ENCODE data around the gene ESRRA. TPM values are rescaled to one million over a fixed set of nuclear protein-coding genes. Genes with fewer than 3 reads are reported as not detected.

The ESRRA gene
- total and polyA plus RNA-seq, 2 experiments from 2014 or later = 48.8 to 77.0 TPM

- Histone ChIP-seq H3K27ac (no peak overlapping the region), H3K4me1 (ENCODE audit: low read depth) (no peaks in the 10 kb centered on the region)
- no peak for DNase-seq (ENCODE audit: low read depth in 1 of 2, low spot score in 1 of 2)
These were observed 19.6 kb downstream of the ESRRA start for GRCh38 chr11:64324692-64325469.

GRCh38 chr11:64327375-64327774 is 22.1 kb downstream of the ESRRA start:
- Histone ChIP-seq H3K27me3 (no peaks in the 10 kb centered on the region), H3K27ac (no peak overlapping the region), H3K4me1 (ENCODE audit: low read depth) (no peaks in the 10 kb centered on the region), H3K4me3 (no peak overlapping the region), H3K9me3 (ENCODE audit: low read depth) (no peaks in the 10 kb centered on the region), H3K36me3 (peaks cover 2% of the 10 kb centered on the region)
- TF ChIP-seq CTCF (IDR thresholded peaks at IDR 0.05; ENCODE audit: low read depth, low read length) = no peak
- no peak for DNase-seq (ENCODE audit: low read depth in 1 of 2, low spot score in 1 of 2)

More at GRCh38 chr11:64324692-64325469, 19.6 kb downstream of the ESRRA start:
- no peaks in the 10 kb centered on the region for H3K27me3 ChIP-seq
- H3K36me3 ChIP-seq = peaks cover 4% of the 10 kb centered on the region
- TF ChIP-seq CTCF (IDR thresholded peaks at IDR 0.05; ENCODE audit: low read depth, low read length) = no peak
- no peak overlapping the region for H3K4me3 ChIP-seq
- H3K9me3 ChIP-seq (ENCODE audit: low read depth) = no peaks in the 10 kb centered on the region

- DNase-seq (ENCODE audit: low read depth in 1 of 2, low spot score in 1 of 2) = no peak
- Histone ChIP-seq H3K4me1 (ENCODE audit: low read depth) (no peaks in the 10 kb centered on the region), H3K36me3 (no peaks in the 10 kb centered on the region), H3K9me3 (ENCODE audit: low read depth) (no peaks in the 10 kb centered on the region), H3K27me3 (no peaks in the 10 kb centered on the region), H3K4me3 (no peak overlapping the region), H3K27ac (no peak overlapping the region)
- no peak for TF ChIP-seq CTCF (IDR thresholded peaks at IDR 0.05; ENCODE audit: low read depth, low read length)
These were observed 22.7 kb downstream of the ESRRA start for GRCh38 chr11:64327993-64328392.

GRCh38 chr11:64330888-64331287 is 25.6 kb downstream of the ESRRA start:
- no peaks in the 10 kb centered on the region for H3K36me3 ChIP-seq
- DNase-seq (ENCODE audit: low read depth in 1 of 2, low spot score in 1 of 2) = no peak
- H3K27ac ChIP-seq = no peak overlapping the region
- no peaks in the 10 kb centered on the region for H3K9me3 ChIP-seq (ENCODE audit: low read depth)
- no peaks in the 10 kb centered on the region for H3K27me3 ChIP-seq
- no peak for TF ChIP-seq CTCF (IDR thresholded peaks at IDR 0.05; ENCODE audit: low read depth, low read length)
- H3K4me3 ChIP-seq = no peak overlapping the region
- H3K4me1 ChIP-seq (ENCODE audit: low read depth) = no peaks in the 10 kb centered on the region

GRCh38 chr11:64331569-64332371 is 26.4 kb downstream of the ESRRA start:
- TF ChIP-seq CTCF (IDR thresholded peaks at IDR 0.05; ENCODE audit: low read depth, low read length) = peak; percentile 81
- peak; percentile 53 to 89 for DNase-seq (ENCODE audit: low read depth in 1 of 2, low spot score in 1 of 2)
- no peak overlapping the region for H3K4me3 ChIP-seq
- H3K27ac ChIP-seq = no peak overlapping the region
- H3K36me3 ChIP-seq = no peaks in the 10 kb centered on the region
- H3K27me3 ChIP-seq = no peaks in the 10 kb centered on the region
- no peaks in the 10 kb centered on the region for H3K4me1 ChIP-seq (ENCODE audit: low read depth)
- no peaks in the 10 kb centered on the region for H3K9me3 ChIP-seq (ENCODE audit: low read depth)

All from cardiac muscle cell (in vitro differentiated cells and primary cell).